MM.1S (cell line): ENCODE results near the gene ABL2.

ENCODE experiments used
- EZH2phosphoT487 ChIP-seq: fragments of 300-600 bp; sonication (generic); IDR thresholded peaks from 2 replicates; pipeline ENCODE4 v1.6.1; 2018; ENCODE audit warnings: antibody characterized with exemption, low read length
- TF ChIP-seq, protein P1 (sequence below): fragments of 300-600 bp; sonication (generic); IDR thresholded peaks from 2 replicates; pipeline ENCODE4 v1.5.1; 2016; ENCODE audit warnings: antibody characterized with exemption, low read length, mixed read lengths

DNA sequence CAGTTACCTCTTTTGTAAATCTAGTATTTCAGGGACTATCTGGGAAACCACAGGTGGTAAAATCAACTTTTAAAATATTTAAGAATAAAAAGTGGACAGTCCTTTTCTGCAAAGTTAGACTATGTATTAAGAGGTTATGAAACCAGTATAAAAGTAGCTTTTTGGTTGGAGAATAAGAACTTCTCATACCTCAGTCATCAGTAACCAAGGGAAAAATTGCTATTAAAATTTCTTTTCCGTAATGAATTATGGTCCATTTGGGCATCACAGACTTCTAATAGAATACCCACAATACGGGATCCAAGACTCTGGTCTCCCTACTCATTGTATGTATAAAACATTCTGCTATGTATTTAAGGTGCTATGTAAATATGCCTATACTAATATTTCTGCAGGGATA is 51.9 kb downstream of the ABL2 start:
- TF ChIP-seq, protein P1, sequence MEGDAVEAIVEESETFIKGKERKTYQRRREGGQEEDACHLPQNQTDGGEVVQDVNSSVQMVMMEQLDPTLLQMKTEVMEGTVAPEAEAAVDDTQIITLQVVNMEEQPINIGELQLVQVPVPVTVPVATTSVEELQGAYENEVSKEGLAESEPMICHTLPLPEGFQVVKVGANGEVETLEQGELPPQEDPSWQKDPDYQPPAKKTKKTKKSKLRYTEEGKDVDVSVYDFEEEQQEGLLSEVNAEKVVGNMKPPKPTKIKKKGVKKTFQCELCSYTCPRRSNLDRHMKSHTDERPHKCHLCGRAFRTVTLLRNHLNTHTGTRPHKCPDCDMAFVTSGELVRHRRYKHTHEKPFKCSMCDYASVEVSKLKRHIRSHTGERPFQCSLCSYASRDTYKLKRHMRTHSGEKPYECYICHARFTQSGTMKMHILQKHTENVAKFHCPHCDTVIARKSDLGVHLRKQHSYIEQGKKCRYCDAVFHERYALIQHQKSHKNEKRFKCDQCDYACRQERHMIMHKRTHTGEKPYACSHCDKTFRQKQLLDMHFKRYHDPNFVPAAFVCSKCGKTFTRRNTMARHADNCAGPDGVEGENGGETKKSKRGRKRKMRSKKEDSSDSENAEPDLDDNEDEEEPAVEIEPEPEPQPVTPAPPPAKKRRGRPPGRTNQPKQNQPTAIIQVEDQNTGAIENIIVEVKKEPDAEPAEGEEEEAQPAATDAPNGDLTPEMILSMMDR = no peak
- no peak for TF ChIP-seq EZH2phosphoT487
